Stimulated activated CD4-positive, alpha-beta T cell treated with anti-CD3 and anti-CD28 coated beads, TNF-alpha, amount 100 ng/mL, for 48 hours (primary cell): Measurements from ENCODE around the gene FAM53B.

Experiments used
- DNase-seq, 3 donors: peaks; one replicate each; pipeline ENCODE4 v3.0.0-alpha.2; 2020; ENCODE audit warnings: low read depth in 3 of 3

Gene FAM53B

GRCh38 chr10:124576526-124577420 lies 167.4 kb downstream of the FAM53B start:
- no peak for DNase-seq

GRCh38 chr10:124575107-124576035 lies 168.8 kb downstream of the FAM53B start:
- no peak for DNase-seq

GRCh38 chr10:124574456-124575070 lies 169.6 kb downstream of the FAM53B start:
- DNase-seq = no peak

- no peak for DNase-seq
Measured at GRCh38 chr10:124573726-124574455, 170.3 kb downstream of the FAM53B start.

GRCh38 chr10:124572751-124573150 lies 171.4 kb downstream of the FAM53B start:
- DNase-seq = no peak

GRCh38 chr10:124570646-124571045 lies 173.5 kb downstream of the FAM53B start:
- DNase-seq = no peak

GRCh38 chr10:124569623-124570470 lies 174.3 kb downstream of the FAM53B start:
- DNase-seq = no peak
